Liver (tissue), 9 donors: ENCODE results near the gene SLC17A9. TPM values are rescaled to one million over a fixed set of nuclear protein-coding genes. Genes with fewer than 3 reads are reported as not detected.

ENCODE experiments used
- DNase-seq: peaks from one replicate; pipeline ENCODE4 v3.0.0-alpha.2; 2017; ENCODE audit warnings: low spot score
- H3K27ac ChIP-seq, 2 donors: one replicate each; pipeline ENCODE4 v1.7.0; 2013; ENCODE audit warnings: inconsistent platforms in 2 of 2, low read length in 2 of 2, control low read depth in 1 of 2, low read depth in 1 of 2, mild to moderate bottlenecking in 1 of 2
- H3K27me3 ChIP-seq, 4 donors: one replicate each; pipeline versions ENCODE4 v1.6.1 to v1.7.0; 2013; ENCODE audit warnings: low read length in 3 of 4, inconsistent platforms in 1 of 4, mild to moderate bottlenecking in 1 of 4, moderate library complexity in 1 of 4; ENCODE audit not compliant: control insufficient read depth in 4 of 4, insufficient read depth in 4 of 4
- H3K36me3 ChIP-seq, 4 donors: one replicate each; pipeline versions ENCODE4 v1.6.1 to v1.7.0; 2013; ENCODE audit warnings: low read length in 3 of 4, mild to moderate bottlenecking in 3 of 4, low read depth in 1 of 4, moderate library complexity in 1 of 4; ENCODE audit not compliant: control insufficient read depth in 4 of 4, insufficient read depth in 3 of 4
- H3K4me1 ChIP-seq, 4 donors: one replicate each; pipeline versions ENCODE4 v1.6.1 to v1.7.0; 2013; ENCODE audit warnings: low read length in 3 of 4, mild to moderate bottlenecking in 3 of 4, moderate library complexity in 1 of 4; ENCODE audit not compliant: control insufficient read depth in 4 of 4, insufficient read depth in 4 of 4
- H3K4me3 ChIP-seq, 3 donors: one replicate each; pipeline versions ENCODE4 v1.6.1 to v1.7.0; 2013; ENCODE audit warnings: low read length in 3 of 3, control low read depth in 1 of 3, low read depth in 1 of 3, mild to moderate bottlenecking in 1 of 3
- H3K9ac ChIP-seq, 2 donors: one replicate each; pipeline ENCODE4 v1.7.0; 2013; ENCODE audit warnings: low read length in 2 of 2, mild to moderate bottlenecking in 2 of 2, moderate library complexity in 2 of 2, control low read depth in 1 of 2, low read depth in 1 of 2
- H3K9me3 ChIP-seq, 4 donors: one replicate each; pipeline versions ENCODE4 v1.6.1 to v1.7.0; 2013; ENCODE audit warnings: low read length in 3 of 4; ENCODE audit not compliant: control insufficient read depth in 4 of 4
- CTCF ChIP-seq: fragments of 150-350 bp; IDR thresholded peaks from 2 replicates; pipeline ENCODE4 v1.5.1; 2017; ENCODE audit warnings: improper control_type of control experiment, low read depth, low read length; ENCODE audit not compliant: missing input control
- EGR1 ChIP-seq, 2 donors: IDR thresholded peaks; 2 replicates each; pipeline ENCODE4 v1.6.1; 2016 to 2018; ENCODE audit warnings: antibody characterized with exemption in 2 of 2, low read depth in 2 of 2
- FOXA1 ChIP-seq: IDR thresholded peaks from 2 replicates; pipeline ENCODE4 v1.6.1; 2016; ENCODE audit warnings: antibody characterized with exemption
- FOXA2 ChIP-seq: IDR thresholded peaks from 2 replicates; pipeline ENCODE4 v1.6.1; 2016; ENCODE audit warnings: antibody characterized with exemption
- GABPA ChIP-seq, 2 donors: IDR thresholded peaks in 1 of 2; conservative IDR thresholded peaks in 1 of 2; 2 replicates each; pipeline ENCODE4 v1.6.1; 2016; ENCODE audit warnings: antibody characterized with exemption in 2 of 2, mild to moderate bottlenecking in 1 of 2, moderate library complexity in 1 of 2
- HNF4A ChIP-seq, 2 donors: conservative IDR thresholded peaks; 2 replicates each; pipeline ENCODE4 v1.6.1; 2016; ENCODE audit warnings: antibody characterized with exemption in 2 of 2, mild to moderate bottlenecking in 2 of 2
- HNF4G ChIP-seq: IDR thresholded peaks from 2 replicates; pipeline ENCODE4 v1.6.1; 2016; ENCODE audit warnings: antibody characterized with exemption
- RXRA ChIP-seq, 2 donors: IDR thresholded peaks; 2 replicates each; pipeline ENCODE4 v1.6.1; 2017 to 2018; ENCODE audit warnings: antibody characterized with exemption in 2 of 2, mild to moderate bottlenecking in 1 of 2
- SP1 ChIP-seq: IDR thresholded peaks from 2 replicates; pipeline ENCODE4 v1.6.1; 2018; ENCODE audit warnings: antibody characterized with exemption, mild to moderate bottlenecking
- TAF1 ChIP-seq: conservative IDR thresholded peaks from 2 replicates; pipeline ENCODE4 v1.6.1; 2016; ENCODE audit warnings: antibody characterized with exemption, mild to moderate bottlenecking
- YY1 ChIP-seq: IDR thresholded peaks from 2 replicates; pipeline ENCODE4 v1.6.1; 2016; ENCODE audit warnings: antibody characterized with exemption, mild to moderate bottlenecking
- WGBS: extraction: QIAGEN DNeasy Blood & Tissue Kit; methylation state at CpG from one replicate; pipeline ENCODE4 v1.1.7; 2013; 5-methylcytosine and 5-hydroxymethylcytosine counted together
- polyA plus RNA-seq, 2 donors: library from polyadenylated mRNA; stranded (reverse) in 1 of 2; unstranded in 1 of 2; fragments of 200-250 nt in 1 of 2; fragments of >200 nt in 1 of 2; fragmentation: Nextera tagmentation in 1 of 2; extraction: Ambion mirVana in 1 of 2; gene quantifications; one replicate each; pipeline versions ENCODE4 v1.2.1 to v1.2.3, GENCODE V29; 2013 to 2015
- total RNA-seq, 2 donors: library from RNA; depleted of rRNA; stranded (reverse); fragments of >200 nt; gene quantifications; one replicate each; pipeline ENCODE4 v1.2.3, GENCODE V29; 2014
- TF ChIP-seq, protein P1 (sequence below): IDR thresholded peaks from 2 replicates; pipeline ENCODE4 v1.6.1; 2016; ENCODE audit warnings: antibody characterized with exemption, mild to moderate bottlenecking
- TF ChIP-seq, protein P2 (sequence below): IDR thresholded peaks from 2 replicates; pipeline ENCODE4 v1.6.1; 2016; ENCODE audit warnings: antibody characterized with exemption
- TF ChIP-seq, protein P3 (sequence below): IDR thresholded peaks from 2 replicates; pipeline ENCODE4 v1.6.1; 2016; ENCODE audit warnings: antibody characterized with exemption
- donor health status: healthy.
- donor health status: healthy.
- donor health status: healthy.
- donor health status: healthy.
- donor health status: healthy.

The SLC17A9 gene
- total and polyA plus RNA-seq, 4 donors = 16.0 to 138 (median 64.6) TPM

GRCh38 chr20:62980970-62981369 is 28.5 kb downstream of the SLC17A9 start:
- Histone ChIP-seq H3K9me3 (no peaks in the 10 kb centered on the region), H3K9ac (no peak overlapping the region), H3K4me3 (no peak overlapping the region), H3K27me3 (peaks cover 0 to 4% (median 3%) of the 10 kb centered on the region in 4 donors), H3K27ac (no peak overlapping the region), H3K36me3 (no peaks in the 10 kb centered on the region), H3K4me1 (no peaks in the 10 kb centered on the region)
- 48% methylated on average over 28 of the region's 28 CpGs for WGBS
- DNase-seq = no peak
- TF ChIP-seq FOXA1 (no peak), RXRA (IDR thresholded peaks at IDR 0.05) (no peak), TAF1 (no peak), YY1 (no peak), FOXA2 (no peak), GABPA (IDR thresholded peaks at IDR 0.05 in 1 of 2, conservative IDR thresholded peaks at IDR 0.05 in 1 of 2) (no peak)
- TF ChIP-seq, protein P1, sequence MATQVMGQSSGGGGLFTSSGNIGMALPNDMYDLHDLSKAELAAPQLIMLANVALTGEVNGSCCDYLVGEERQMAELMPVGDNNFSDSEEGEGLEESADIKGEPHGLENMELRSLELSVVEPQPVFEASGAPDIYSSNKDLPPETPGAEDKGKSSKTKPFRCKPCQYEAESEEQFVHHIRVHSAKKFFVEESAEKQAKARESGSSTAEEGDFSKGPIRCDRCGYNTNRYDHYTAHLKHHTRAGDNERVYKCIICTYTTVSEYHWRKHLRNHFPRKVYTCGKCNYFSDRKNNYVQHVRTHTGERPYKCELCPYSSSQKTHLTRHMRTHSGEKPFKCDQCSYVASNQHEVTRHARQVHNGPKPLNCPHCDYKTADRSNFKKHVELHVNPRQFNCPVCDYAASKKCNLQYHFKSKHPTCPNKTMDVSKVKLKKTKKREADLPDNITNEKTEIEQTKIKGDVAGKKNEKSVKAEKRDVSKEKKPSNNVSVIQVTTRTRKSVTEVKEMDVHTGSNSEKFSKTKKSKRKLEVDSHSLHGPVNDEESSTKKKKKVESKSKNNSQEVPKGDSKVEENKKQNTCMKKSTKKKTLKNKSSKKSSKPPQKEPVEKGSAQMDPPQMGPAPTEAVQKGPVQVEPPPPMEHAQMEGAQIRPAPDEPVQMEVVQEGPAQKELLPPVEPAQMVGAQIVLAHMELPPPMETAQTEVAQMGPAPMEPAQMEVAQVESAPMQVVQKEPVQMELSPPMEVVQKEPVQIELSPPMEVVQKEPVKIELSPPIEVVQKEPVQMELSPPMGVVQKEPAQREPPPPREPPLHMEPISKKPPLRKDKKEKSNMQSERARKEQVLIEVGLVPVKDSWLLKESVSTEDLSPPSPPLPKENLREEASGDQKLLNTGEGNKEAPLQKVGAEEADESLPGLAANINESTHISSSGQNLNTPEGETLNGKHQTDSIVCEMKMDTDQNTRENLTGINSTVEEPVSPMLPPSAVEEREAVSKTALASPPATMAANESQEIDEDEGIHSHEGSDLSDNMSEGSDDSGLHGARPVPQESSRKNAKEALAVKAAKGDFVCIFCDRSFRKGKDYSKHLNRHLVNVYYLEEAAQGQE = no peak
- TF ChIP-seq, protein P2, sequence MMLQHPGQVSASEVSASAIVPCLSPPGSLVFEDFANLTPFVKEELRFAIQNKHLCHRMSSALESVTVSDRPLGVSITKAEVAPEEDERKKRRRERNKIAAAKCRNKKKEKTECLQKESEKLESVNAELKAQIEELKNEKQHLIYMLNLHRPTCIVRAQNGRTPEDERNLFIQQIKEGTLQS = no peak
- TF ChIP-seq, protein P3, sequence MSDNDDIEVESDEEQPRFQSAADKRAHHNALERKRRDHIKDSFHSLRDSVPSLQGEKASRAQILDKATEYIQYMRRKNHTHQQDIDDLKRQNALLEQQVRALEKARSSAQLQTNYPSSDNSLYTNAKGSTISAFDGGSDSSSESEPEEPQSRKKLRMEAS = no peak

GRCh38 chr20:62982124-62983075 is 29.9 kb downstream of the SLC17A9 start:
- no peak for DNase-seq
- H3K9me3 ChIP-seq = no peaks in the 10 kb centered on the region
- no peaks in the 10 kb centered on the region for H3K4me1 ChIP-seq
- H3K4me3 ChIP-seq = no peak overlapping the region
- H3K9ac ChIP-seq = no peak overlapping the region
- WGBS = 64% methylated on average over 21 of the region's 21 CpGs
- H3K36me3 ChIP-seq = no peaks in the 10 kb centered on the region
- peaks cover 0 to 4% (median 3%) of the 10 kb centered on the region in 4 donors for H3K27me3 ChIP-seq
- TF ChIP-seq CTCF = no peak
- TF ChIP-seq HNF4A (conservative IDR thresholded peaks at IDR 0.05) = no peak
- no peak for TF ChIP-seq EGR1 (IDR thresholded peaks at IDR 0.05; ENCODE audit: low read depth in 2 of 2)
- no peak for TF ChIP-seq RXRA (IDR thresholded peaks at IDR 0.05)
- TF ChIP-seq SP1 = no peak
- no peak for TF ChIP-seq FOXA2
- no peak for TF ChIP-seq HNF4G
- TF ChIP-seq FOXA1 = no peak
- H3K27ac ChIP-seq = no peak overlapping the region
